K562 (cell line): ENCODE results near the gene ZMYND8. TPM values are rescaled to one million over a fixed set of nuclear protein-coding genes. Genes with fewer than 3 reads are reported as not detected.
A peak's percentile ranks its signal among the peaks of the same experiment; 100 is the strongest.

Experiments used
- ATF7 ChIP-seq: fragments of 450-650 bp; IDR thresholded peaks from 2 replicates; pipeline ENCODE4 v1.7.1; 2014; ENCODE audit warnings: mild to moderate bottlenecking, moderate library complexity
- NFXL1 ChIP-seq: fragments of 450-650 bp; formaldehyde crosslinking; IDR thresholded peaks from 2 replicates; pipeline ENCODE4 v1.4.0; 2021; ENCODE audit warnings: mild to moderate bottlenecking
- RUNX1 ChIP-seq: sonication (generic); IDR thresholded peaks from 2 replicates; pipeline ENCODE4 v1.6.1; 2016; ENCODE audit warnings: antibody characterized with exemption, low read depth
- TFAP4 ChIP-seq: sonication (generic); formaldehyde crosslinking; IDR thresholded peaks from 2 replicates; pipeline ENCODE4 v1.8.0; 2022; ENCODE audit warnings: missing genetic modification reagents, mild to moderate bottlenecking, moderate library complexity, borderline replicate concordance
- USF2 ChIP-seq: sonication (generic); formaldehyde crosslinking; IDR thresholded peaks from 2 replicates; pipeline ENCODE4 v1.5.0; 2020; ENCODE audit warnings: missing genetic modification reagents
- ZNF121 ChIP-seq: sonication (generic); formaldehyde crosslinking; conservative IDR thresholded peaks from 2 replicates; pipeline ENCODE4 v1.8.0; 2022; ENCODE audit warnings: missing genetic modification reagents
- polyA plus RNA-seq, 8 experiments: library from polyadenylated mRNA; depleted of rRNA in 4 of 8; stranded (reverse) in 5 of 8; unstranded in 3 of 8; fragments of >200 nt; fragmentation: Nextera tagmentation in 2 of 8; fragmentation: Illumina TruSeq in 1 of 8; extraction: Ambion mirVana in 2 of 8; extraction: Trizol in 1 of 8; gene quantifications; 2 replicates each; pipeline versions ENCODE4 v1.2.1 to v1.2.3, GENCODE V29; 2011 to 2014; ENCODE audit warnings: inconsistent platforms in 1 of 8, missing spikeins in 1 of 8
- total RNA-seq, 7 experiments: library from RNA; depleted of rRNA in 6 of 7; stranded (reverse); fragments of >200 nt in 6 of 7; fragmentation: Illumina TruSeq in 2 of 7; extraction: Trizol in 2 of 7; gene quantifications; 2 replicates each; pipeline versions ENCODE4 v1.2.1 to v1.2.3, GENCODE V29; 2011 to 2021; ENCODE audit warnings: low replicate concordance in 1 of 7
- TF ChIP-seq, protein P1 (sequence below), 2 experiments: fragments of 450-650 bp; formaldehyde crosslinking in 1 of 2; IDR thresholded peaks; 2 replicates each; pipeline versions ENCODE4 v1.4.0 to v1.6.1; 2014 to 2020; ENCODE audit warnings: mild to moderate bottlenecking in 2 of 2, borderline replicate concordance in 1 of 2, low read depth in 1 of 2
- TF ChIP-seq, protein P2 (sequence below), 3 experiments: IDR thresholded peaks in 2 of 3; conservative IDR thresholded peaks in 1 of 3; 2 replicates each; pipeline ENCODE4 v1.5.1; 2011 to 2012; ENCODE audit warnings: low read length in 3 of 3, mild to moderate bottlenecking in 3 of 3, control low read depth in 2 of 3, improper control_type of control experiment in 1 of 3, inconsistent platforms in 1 of 3, low read depth in 1 of 3, mixed read lengths in 1 of 3, moderate library complexity in 1 of 3; ENCODE audit not compliant: insufficient read depth in 2 of 3
- TF ChIP-seq, protein P3 (sequence below): fragments of 200-800 bp; sonication (Bioruptor generic); IDR thresholded peaks from 2 replicates; pipeline ENCODE4 v1.6.1; 2016; ENCODE audit warnings: missing genetic modification characterization, missing compliant biosample characterization

The ZMYND8 gene
- total and polyA plus RNA-seq, 9 of the 15 experiments (the other 6 are each of a cell fraction or from before 2014, with no cell fraction given): 31.8 to 148 (median 71.9) TPM

DNA sequence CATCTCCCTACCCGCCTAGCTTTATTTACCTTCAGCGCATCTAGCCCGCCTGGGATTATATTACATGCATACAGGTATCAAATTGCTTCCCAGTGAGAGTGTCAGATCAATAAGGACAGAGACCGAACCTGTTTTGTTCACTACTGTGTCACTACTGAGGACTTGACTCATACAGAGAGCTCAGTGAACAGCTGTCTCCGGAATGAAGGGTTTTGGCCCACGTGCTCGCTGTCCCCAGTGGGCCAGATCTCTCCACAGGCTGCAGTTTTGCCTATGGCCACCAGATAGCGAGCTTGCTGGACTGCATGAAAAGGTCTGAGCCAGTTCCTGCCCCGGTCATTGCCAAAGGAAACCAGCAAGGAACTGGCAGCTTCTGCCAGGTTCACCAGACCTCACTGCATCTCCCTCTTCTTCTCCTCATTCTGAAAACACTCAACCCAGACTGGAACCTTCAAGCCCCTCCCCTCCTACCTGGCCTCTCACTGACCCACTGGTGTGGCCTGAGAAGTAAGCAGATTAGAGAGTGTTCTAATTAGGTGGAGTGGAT is 150.8 kb downstream of the ZMYND8 start (continued):
- TF ChIP-seq, protein P1, sequence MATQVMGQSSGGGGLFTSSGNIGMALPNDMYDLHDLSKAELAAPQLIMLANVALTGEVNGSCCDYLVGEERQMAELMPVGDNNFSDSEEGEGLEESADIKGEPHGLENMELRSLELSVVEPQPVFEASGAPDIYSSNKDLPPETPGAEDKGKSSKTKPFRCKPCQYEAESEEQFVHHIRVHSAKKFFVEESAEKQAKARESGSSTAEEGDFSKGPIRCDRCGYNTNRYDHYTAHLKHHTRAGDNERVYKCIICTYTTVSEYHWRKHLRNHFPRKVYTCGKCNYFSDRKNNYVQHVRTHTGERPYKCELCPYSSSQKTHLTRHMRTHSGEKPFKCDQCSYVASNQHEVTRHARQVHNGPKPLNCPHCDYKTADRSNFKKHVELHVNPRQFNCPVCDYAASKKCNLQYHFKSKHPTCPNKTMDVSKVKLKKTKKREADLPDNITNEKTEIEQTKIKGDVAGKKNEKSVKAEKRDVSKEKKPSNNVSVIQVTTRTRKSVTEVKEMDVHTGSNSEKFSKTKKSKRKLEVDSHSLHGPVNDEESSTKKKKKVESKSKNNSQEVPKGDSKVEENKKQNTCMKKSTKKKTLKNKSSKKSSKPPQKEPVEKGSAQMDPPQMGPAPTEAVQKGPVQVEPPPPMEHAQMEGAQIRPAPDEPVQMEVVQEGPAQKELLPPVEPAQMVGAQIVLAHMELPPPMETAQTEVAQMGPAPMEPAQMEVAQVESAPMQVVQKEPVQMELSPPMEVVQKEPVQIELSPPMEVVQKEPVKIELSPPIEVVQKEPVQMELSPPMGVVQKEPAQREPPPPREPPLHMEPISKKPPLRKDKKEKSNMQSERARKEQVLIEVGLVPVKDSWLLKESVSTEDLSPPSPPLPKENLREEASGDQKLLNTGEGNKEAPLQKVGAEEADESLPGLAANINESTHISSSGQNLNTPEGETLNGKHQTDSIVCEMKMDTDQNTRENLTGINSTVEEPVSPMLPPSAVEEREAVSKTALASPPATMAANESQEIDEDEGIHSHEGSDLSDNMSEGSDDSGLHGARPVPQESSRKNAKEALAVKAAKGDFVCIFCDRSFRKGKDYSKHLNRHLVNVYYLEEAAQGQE (IDR thresholded peaks at IDR 0.05; ENCODE audit: borderline replicate concordance): peak; percentile 52
- TF ChIP-seq, protein P1 (CRISPR knock-in tag; IDR thresholded peaks at IDR 0.05; ENCODE audit: low read depth): no peak
- TF ChIP-seq RUNX1 (no peak), USF2 (CRISPR knock-in tag) (peak; percentile 49), TFAP4 (peak; percentile 83), NFXL1 (CRISPR knock-in tag) (no peak), ZNF121 (CRISPR knock-in tag) (no peak), ATF7 (no peak)
- TF ChIP-seq, protein P2, sequence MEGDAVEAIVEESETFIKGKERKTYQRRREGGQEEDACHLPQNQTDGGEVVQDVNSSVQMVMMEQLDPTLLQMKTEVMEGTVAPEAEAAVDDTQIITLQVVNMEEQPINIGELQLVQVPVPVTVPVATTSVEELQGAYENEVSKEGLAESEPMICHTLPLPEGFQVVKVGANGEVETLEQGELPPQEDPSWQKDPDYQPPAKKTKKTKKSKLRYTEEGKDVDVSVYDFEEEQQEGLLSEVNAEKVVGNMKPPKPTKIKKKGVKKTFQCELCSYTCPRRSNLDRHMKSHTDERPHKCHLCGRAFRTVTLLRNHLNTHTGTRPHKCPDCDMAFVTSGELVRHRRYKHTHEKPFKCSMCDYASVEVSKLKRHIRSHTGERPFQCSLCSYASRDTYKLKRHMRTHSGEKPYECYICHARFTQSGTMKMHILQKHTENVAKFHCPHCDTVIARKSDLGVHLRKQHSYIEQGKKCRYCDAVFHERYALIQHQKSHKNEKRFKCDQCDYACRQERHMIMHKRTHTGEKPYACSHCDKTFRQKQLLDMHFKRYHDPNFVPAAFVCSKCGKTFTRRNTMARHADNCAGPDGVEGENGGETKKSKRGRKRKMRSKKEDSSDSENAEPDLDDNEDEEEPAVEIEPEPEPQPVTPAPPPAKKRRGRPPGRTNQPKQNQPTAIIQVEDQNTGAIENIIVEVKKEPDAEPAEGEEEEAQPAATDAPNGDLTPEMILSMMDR (IDR thresholded peaks at IDR 0.05 in 2 of 3, conservative IDR thresholded peaks at IDR 0.05 in 1 of 3; ENCODE audit: insufficient read depth in 2 of 3, low read depth in 1 of 3, low read length in 3 of 3): peak; percentile 68 to 90 (median 78)
- TF ChIP-seq, protein P3, sequence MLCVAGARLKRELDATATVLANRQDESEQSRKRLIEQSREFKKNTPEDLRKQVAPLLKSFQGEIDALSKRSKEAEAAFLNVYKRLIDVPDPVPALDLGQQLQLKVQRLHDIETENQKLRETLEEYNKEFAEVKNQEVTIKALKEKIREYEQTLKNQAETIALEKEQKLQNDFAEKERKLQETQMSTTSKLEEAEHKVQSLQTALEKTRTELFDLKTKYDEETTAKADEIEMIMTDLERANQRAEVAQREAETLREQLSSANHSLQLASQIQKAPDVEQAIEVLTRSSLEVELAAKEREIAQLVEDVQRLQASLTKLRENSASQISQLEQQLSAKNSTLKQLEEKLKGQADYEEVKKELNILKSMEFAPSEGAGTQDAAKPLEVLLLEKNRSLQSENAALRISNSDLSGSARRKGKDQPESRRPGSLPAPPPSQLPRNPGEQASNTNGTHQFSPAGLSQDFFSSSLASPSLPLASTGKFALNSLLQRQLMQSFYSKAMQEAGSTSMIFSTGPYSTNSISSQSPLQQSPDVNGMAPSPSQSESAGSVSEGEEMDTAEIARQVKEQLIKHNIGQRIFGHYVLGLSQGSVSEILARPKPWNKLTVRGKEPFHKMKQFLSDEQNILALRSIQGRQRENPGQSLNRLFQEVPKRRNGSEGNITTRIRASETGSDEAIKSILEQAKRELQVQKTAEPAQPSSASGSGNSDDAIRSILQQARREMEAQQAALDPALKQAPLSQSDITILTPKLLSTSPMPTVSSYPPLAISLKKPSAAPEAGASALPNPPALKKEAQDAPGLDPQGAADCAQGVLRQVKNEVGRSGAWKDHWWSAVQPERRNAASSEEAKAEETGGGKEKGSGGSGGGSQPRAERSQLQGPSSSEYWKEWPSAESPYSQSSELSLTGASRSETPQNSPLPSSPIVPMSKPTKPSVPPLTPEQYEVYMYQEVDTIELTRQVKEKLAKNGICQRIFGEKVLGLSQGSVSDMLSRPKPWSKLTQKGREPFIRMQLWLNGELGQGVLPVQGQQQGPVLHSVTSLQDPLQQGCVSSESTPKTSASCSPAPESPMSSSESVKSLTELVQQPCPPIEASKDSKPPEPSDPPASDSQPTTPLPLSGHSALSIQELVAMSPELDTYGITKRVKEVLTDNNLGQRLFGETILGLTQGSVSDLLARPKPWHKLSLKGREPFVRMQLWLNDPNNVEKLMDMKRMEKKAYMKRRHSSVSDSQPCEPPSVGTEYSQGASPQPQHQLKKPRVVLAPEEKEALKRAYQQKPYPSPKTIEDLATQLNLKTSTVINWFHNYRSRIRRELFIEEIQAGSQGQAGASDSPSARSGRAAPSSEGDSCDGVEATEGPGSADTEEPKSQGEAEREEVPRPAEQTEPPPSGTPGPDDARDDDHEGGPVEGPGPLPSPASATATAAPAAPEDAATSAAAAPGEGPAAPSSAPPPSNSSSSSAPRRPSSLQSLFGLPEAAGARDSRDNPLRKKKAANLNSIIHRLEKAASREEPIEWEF (CRISPR knock-in tag): no peak
